Erythroblast (primary cell): ENCODE data around the gene SS18.

Experiments used
- GATA1 ChIP-seq: IDR thresholded peaks from 2 replicates; pipeline ENCODE4 v1.6.1; 2011; ENCODE audit warnings: low read depth, mild to moderate bottlenecking, control low read depth, low read length, moderate library complexity
- POLR2A ChIP-seq: IDR thresholded peaks from 2 replicates; pipeline ENCODE4 v1.6.1; 2011; ENCODE audit warnings: mild to moderate bottlenecking, low read length

DNA sequence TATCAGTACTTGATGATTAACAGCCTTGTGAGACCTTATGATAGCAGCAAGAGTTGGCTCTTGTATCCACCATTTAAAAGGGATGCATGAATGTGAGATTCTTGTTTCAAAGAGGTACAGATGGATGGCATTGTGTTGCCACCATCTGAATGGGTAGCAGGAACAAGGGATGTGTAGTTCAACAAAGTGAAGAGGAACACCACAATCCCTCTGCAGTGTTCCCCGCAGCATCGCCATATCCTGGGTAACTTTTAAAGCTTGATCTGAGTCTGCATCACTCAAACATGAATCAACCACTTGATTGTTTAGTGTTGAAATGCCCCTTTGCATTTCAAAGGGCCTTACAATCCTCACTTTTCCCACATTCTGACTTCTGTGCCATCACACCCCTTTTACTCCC is 106.7 kb downstream of the SS18 start:
- no peak for TF ChIP-seq POLR2A
- TF ChIP-seq GATA1: no peak
